GM12892 (cell line): Measurements from ENCODE around the gene RALA.

Experiments used
- POLR2A ChIP-seq: IDR thresholded peaks from 2 replicates; pipeline ENCODE4 v1.6.1; 2011; ENCODE audit warnings: low read depth, low read length, control low read depth
- TAF1 ChIP-seq: IDR thresholded peaks from 2 replicates; pipeline ENCODE4 v1.6.1; 2011; ENCODE audit warnings: low read depth, mild to moderate bottlenecking, control low read depth, low read length, borderline replicate concordance

DNA sequence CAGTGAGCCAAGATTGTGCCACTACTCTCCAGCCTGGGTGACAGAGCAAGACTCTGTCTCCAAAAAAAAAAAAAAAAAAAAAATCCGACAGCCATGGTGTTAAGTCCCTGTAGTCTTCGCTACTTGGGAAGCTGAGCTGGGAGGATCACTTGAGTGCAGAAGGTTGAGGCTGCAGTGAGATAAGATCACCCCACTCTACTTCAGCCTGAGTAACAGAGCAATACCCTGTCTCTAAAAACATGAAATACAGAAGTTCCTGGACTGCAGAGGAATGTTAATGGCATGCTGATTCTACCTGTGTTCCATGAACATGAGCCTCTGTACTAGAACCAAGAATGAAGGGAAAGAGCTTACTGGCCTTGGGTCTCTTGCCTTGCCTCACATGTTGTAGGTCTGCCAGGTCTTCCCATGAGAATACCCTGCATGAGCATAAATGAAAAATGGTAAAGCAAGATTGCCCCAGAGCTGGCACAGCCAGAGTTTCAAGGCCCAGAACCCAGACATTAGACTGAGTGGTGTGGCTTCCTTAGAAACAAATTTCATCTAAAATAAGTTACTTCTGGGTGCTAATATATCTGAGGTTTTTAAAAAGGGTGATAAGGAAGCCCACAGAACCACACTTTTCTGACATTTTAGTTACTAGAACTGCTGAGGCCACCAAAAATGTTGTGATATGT, 48.6 kb upstream of the RALA start:
- TF ChIP-seq TAF1 (no peak), POLR2A (no peak)
